GM12874 (cell line): Measurements from ENCODE around the gene TREML4.

ENCODE experiments used
- TF ChIP-seq, protein P1 (sequence below): IDR thresholded peaks from 2 replicates; pipeline ENCODE4 v1.5.1; 2011; ENCODE audit warnings: low read depth, mild to moderate bottlenecking, control low read depth, low read length, moderate library complexity; ENCODE audit not compliant: insufficient read depth

Gene TREML4

DNA sequence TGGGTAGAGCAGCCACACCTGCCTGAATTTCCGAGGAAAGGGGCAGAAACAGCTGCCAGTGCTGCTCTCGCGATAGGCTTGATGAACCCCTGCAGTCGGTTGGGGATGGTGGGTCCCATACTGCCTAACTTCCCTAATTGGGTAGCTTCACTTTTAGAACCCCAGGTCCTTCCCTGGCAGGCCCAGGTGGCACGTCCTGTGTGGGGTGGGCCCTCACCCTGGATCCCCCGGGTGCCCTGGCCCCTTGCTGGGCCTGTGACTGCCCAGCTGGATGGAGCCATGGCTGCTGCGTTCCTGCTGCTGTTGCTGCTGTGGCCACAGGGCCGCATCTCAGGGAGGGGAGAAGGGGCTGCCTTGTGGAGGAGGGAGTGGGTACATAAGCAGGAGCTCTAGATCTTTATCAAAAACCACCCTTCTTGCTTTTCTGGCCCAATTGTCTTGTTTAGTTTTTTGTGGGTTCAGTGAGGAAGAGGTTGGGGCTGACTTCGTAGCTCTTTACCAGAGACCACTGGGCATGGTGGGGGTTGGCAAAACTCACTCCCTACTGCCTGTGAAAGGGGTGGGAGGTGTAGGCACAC is 19.2 kb downstream of the TREML4 start:
- TF ChIP-seq, protein P1, sequence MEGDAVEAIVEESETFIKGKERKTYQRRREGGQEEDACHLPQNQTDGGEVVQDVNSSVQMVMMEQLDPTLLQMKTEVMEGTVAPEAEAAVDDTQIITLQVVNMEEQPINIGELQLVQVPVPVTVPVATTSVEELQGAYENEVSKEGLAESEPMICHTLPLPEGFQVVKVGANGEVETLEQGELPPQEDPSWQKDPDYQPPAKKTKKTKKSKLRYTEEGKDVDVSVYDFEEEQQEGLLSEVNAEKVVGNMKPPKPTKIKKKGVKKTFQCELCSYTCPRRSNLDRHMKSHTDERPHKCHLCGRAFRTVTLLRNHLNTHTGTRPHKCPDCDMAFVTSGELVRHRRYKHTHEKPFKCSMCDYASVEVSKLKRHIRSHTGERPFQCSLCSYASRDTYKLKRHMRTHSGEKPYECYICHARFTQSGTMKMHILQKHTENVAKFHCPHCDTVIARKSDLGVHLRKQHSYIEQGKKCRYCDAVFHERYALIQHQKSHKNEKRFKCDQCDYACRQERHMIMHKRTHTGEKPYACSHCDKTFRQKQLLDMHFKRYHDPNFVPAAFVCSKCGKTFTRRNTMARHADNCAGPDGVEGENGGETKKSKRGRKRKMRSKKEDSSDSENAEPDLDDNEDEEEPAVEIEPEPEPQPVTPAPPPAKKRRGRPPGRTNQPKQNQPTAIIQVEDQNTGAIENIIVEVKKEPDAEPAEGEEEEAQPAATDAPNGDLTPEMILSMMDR = no peak

DNA sequence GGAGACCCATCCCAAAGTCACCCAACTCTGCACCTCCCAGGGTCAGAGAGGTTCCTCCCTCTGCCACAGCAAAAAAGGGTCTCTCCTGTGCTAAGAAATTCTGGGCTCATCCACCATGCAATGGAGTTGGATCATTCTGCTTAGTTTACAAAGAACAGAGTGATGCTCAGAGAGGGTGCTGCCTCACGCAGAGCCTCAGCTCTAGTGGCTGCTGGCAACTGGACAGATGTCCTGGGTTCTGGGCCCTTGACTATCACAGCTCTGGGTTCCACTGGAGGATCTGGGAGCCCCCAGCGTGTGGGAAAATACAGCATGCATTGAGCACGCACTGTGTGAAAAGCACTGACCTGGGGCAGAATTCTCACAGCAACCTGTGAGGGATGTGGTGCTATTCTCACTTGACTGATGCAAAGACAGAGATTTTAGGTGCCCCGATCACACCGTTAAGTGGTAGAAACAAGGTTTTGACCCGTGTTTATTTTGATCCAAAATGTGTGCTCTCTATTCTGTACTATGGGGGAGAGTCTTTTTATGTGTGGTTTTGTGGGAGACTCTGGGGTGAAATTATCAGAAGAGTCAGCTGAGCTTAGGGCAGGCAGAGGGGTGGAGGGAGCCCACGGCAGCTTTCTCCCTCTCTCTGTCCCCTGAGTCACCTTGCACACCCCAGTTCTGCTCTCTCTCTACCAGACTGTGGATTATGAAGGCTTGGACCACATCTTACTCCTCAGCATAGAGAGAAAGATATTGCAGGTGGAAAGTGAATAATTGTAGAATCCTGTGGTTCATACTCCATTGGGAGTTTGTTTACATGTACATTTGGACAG is 19.9 kb downstream of the TREML4 start:
- TF ChIP-seq, protein P1 = no peak

DNA sequence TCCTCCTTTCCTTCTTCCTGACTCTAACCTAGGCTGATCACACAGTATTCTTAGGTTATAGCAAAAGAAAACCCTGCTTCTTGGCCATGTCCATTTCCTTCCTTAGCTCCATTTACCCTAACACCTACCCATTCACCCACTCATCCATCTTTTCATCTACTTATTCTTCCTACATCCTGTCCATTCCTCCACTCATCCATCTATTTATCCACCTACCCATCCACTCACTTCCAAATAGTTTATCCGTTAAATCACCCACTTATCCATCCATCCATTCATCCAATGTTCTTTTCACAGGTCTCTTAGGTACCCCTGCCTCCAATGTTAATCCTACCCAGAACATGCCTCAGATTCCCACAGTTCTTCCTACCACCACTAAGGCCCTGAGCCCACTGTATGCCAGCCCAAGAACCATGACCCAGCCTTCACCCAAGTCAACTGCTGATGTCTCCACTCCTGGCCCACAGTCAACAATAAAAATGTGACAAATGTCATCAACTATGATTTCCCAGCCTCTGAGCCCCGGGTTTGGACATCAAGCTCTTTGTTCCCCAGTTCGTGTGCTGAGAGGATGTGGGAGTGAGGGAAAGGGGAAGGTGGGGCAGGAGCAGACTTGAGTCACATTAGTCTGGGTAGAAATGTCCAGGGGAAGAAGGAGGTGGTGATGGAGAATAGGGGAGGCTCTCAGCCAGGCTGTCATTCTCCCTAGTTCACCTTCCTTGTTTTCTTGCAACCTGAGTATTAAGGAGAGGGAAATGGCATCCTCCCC is 24.4 kb downstream of the TREML4 start:
- TF ChIP-seq, protein P1 = no peak

DNA sequence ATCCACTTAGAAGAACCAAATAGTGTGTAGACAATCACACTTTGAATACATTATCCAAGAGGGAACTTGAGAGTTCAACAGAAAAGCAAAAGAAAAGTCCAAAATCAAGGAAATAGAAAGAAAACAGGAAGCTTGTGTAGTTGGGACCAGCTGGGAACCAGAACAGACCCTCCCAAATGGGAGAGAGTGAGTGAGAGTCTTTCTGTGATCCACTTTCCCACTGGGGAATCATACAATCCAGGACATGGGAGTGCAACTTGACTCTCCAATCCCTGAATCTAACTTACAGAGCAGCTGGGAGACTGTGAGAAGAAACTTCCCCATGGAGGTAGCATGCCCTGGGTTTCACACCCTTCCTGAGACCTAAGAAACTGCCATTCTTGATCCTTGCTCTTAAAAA is 27.0 kb downstream of the TREML4 start:
- TF ChIP-seq, protein P1 = no peak

DNA sequence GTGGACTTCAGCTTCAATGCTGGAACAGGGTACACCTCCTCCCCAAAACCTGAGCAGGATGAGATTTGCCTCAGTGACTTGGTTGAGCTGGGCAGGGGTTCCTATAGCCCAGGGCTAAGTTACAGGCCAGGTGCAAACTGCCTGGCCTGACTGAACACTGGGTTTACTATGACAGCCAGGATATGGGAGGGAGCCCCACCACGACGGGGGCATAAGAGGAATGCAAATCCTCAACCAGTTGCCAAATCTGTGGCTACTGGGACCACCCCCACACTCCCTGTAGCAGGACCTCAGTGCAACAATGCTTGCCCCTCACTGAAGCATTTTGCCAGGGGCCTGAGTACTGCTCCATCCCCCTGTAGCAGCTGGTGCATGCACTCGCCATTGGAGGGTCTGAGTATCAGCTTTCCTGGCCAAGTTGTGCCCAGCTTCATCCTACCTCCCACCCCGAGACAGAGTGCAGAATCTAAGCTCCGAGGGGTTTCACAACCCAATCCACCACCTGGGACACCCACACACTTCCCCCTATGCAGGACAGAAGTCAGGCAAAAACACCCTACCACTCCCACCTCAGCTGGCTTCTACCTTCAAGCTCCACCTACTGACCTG is 27.6 kb downstream of the TREML4 start:
- TF ChIP-seq, protein P1 = no peak

DNA sequence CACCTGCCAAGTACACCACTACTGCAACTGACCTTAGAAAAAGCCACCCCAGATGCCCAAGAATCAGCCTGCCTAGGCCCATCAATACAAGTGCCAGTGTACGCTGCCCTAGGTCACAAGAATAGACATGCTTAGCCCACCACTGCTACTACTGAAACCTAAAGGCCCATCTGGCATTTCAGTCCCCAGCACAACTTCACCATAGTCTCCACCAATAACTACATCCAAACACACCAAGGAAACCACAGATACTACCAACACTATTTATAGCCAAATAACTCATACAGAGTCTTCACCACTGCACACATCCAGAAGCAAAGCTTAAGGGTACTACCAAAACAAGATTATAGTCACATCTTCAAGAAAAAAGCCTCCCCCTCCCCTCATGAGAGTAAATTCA is 28.2 kb downstream of the TREML4 start:
- TF ChIP-seq, protein P1 = no peak
